Neural progenitor cell (in vitro differentiated cells): ENCODE data around the gene SAC3D1.

Experiments used
- CTCF ChIP-seq: fragments of 200-600 bp; sonication (generic); IDR thresholded peaks from 2 replicates; pipeline ENCODE4 v1.5.1; 2017; ENCODE audit warnings: antibody characterized with exemption, mild to moderate bottlenecking
- EZH2 ChIP-seq: fragments of 200-600 bp; sonication (generic); IDR thresholded peaks from 2 replicates; pipeline ENCODE4 v1.6.1; 2017; ENCODE audit warnings: antibody characterized with exemption, mild to moderate bottlenecking, moderate library complexity
- EZH2phosphoT487 ChIP-seq: fragments of 200-600 bp; sonication (generic); IDR thresholded peaks from 2 replicates; pipeline ENCODE4 v1.6.1; 2017; ENCODE audit warnings: antibody characterized with exemption

GRCh38 chr11:64996710-64997380 is 44.2 kb upstream of the SAC3D1 start, which contains the start of gene BATF2:
- TF ChIP-seq CTCF (peak; percentile 63), EZH2 (no peak), EZH2phosphoT487 (no peak)
